ENCODE results near the gene SLC6A16.

GRCh38 chr19:49271080-49271753 lies 53.8 kb downstream of the SLC6A16 start:
- TF ChIP-seq CTCF (IDR thresholded peaks at IDR 0.05) = no peak
- no peak for TF ChIP-seq POLR2A (IDR thresholded peaks at IDR 0.05)
